ENCODE data around the gene AUTS2. TPM values are rescaled to one million over a fixed set of nuclear protein-coding genes. Genes with fewer than 3 reads are reported as not detected.

The AUTS2 gene
- total RNA-seq, 6 donors from 2014 or later = 38.9 to 151 (median 55.8) TPM

DNA sequence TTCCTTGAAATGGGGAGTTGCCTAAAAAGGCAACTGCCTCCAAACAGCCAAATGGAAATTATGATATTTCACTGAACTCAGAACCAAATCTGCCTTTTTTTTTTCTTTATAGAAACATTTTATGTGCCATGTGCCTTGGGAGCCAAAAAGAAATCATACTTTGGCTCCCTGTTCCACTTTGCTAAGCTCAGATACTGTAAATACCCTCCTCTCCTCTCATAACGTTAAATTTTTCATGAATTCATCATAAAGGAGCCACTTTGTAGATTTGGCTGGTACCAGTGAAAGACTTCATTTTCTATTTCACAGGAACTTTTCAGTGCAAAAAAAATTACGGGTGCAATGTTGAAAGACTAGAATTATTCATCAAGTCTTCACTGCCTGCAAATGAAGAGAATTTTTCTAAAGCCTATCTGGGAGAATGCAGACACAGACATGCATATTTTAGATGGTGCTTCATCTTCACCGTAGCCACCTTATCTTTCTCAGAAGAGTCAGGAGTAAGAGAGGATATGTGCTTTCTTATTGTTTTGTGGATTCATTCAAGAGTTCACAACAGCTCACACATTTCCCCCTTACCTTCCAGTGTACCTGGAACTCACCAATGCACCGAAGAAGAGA lies 791.4 kb downstream of the AUTS2 start:
- ATAC-seq (ENCODE audit: low FRiP score in 2 of 2) (no peak), DNase-seq (no peak)
- Histone ChIP-seq H3K27me3 (no peaks in the 10 kb centered on the region), H3K27ac (no peak overlapping the region), H3K36me3 (no peaks in the 10 kb centered on the region), H3K9me3 (no peaks in the 10 kb centered on the region), H3K4me1 (no peaks in the 10 kb centered on the region), H3K4me3 (no peak overlapping the region)
- TF ChIP-seq, protein P1, sequence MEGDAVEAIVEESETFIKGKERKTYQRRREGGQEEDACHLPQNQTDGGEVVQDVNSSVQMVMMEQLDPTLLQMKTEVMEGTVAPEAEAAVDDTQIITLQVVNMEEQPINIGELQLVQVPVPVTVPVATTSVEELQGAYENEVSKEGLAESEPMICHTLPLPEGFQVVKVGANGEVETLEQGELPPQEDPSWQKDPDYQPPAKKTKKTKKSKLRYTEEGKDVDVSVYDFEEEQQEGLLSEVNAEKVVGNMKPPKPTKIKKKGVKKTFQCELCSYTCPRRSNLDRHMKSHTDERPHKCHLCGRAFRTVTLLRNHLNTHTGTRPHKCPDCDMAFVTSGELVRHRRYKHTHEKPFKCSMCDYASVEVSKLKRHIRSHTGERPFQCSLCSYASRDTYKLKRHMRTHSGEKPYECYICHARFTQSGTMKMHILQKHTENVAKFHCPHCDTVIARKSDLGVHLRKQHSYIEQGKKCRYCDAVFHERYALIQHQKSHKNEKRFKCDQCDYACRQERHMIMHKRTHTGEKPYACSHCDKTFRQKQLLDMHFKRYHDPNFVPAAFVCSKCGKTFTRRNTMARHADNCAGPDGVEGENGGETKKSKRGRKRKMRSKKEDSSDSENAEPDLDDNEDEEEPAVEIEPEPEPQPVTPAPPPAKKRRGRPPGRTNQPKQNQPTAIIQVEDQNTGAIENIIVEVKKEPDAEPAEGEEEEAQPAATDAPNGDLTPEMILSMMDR (IDR thresholded peaks at IDR 0.05) = no peak
- TF ChIP-seq POLR2A (IDR thresholded peaks at IDR 0.05) (no peak), POLR2AphosphoS5 (IDR thresholded peaks at IDR 0.05) (no peak), EP300 (IDR thresholded peaks at IDR 0.05) (no peak)
- 88 to 95% methylated on average over 4 of the region's 4 CpGs for WGBS, 2 donors

DNA sequence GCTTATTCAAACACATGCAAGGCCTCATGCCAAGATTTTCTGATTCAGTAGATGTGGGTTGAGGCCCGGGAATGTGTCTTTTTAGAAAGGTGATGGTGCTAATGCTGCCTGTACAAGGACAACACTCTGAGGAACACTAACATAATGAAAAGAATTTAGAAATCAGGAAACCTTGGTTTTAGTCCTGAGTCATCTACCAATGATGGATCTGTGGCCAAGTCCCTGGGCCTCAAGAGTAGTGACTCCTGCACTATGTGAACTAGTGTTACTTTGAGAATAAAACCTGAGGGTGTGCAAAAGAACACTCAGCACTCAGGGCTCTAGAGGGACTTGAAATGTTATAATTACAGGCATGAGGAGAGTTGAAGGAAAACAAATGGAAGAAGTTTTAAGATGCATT lies 792.0 kb downstream of the AUTS2 start:
- no peaks in the 10 kb centered on the region for H3K4me1 ChIP-seq
- no peak overlapping the region for H3K27ac ChIP-seq
- 88 to 93% methylated on average over 1 of the region's 1 CpG for WGBS, 2 donors
- H3K36me3 ChIP-seq = no peaks in the 10 kb centered on the region
- no peaks in the 10 kb centered on the region for H3K27me3 ChIP-seq
- ATAC-seq (ENCODE audit: low FRiP score in 2 of 2) (peak in 1 of 2 donors; percentile 48), DNase-seq (no peak)
- TF ChIP-seq EP300 (IDR thresholded peaks at IDR 0.05) (no peak), POLR2A (IDR thresholded peaks at IDR 0.05) (no peak), POLR2AphosphoS5 (IDR thresholded peaks at IDR 0.05) (no peak)
- TF ChIP-seq, protein P1 (IDR thresholded peaks at IDR 0.05) = no peak
- no peaks in the 10 kb centered on the region for H3K9me3 ChIP-seq
- no peak overlapping the region for H3K4me3 ChIP-seq

DNA sequence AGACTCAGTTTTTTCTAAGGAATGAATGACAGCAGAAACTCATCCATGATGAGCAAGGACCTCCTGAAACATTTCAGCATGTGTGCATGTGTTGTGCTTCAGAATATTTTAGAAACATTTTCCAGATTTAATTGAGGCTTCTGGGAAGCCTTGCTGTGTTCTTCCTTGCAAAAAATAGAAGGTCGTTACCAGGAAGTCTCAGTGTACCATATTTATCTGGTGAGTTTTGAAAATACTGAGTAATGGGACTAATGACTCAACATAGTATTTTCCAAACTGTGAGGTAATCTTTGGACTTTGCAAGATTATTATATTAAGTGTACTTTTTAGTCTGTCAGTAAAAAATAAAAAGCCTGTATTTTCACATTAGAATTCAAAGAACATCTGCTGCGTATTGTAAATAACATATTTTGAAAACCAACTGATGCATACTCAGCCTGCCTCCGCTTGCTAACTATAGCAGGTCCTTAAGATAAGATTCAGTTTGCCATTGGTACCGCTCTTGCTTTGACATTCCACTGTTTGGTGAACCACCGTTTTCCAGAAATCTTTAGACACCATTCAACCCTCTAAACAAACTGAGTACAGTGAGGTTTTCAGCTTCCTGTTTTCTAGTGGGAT lies 794.1 kb downstream of the AUTS2 start:
- no peaks in the 10 kb centered on the region for H3K9me3 ChIP-seq
- TF ChIP-seq, protein P1 (IDR thresholded peaks at IDR 0.05) = no peak
- no peak for TF ChIP-seq POLR2A (IDR thresholded peaks at IDR 0.05)
- TF ChIP-seq POLR2AphosphoS5 (IDR thresholded peaks at IDR 0.05) = peak in 1 of 2 donors; percentile 10
- TF ChIP-seq EP300 (IDR thresholded peaks at IDR 0.05) = peak in 1 of 4 donors; percentile 6
- WGBS, 2 donors = 76 to 82% methylated on average over 5 of the region's 5 CpGs
- peak in 1 of 2 donors; percentile 84 for ATAC-seq (ENCODE audit: low FRiP score in 2 of 2)
- no peaks in the 10 kb centered on the region for H3K36me3 ChIP-seq
- H3K27me3 ChIP-seq = no peaks in the 10 kb centered on the region
- no peak overlapping the region for H3K4me3 ChIP-seq
- no peaks in the 10 kb centered on the region for H3K4me1 ChIP-seq
- DNase-seq = no peak
- no peak overlapping the region for H3K27ac ChIP-seq

DNA sequence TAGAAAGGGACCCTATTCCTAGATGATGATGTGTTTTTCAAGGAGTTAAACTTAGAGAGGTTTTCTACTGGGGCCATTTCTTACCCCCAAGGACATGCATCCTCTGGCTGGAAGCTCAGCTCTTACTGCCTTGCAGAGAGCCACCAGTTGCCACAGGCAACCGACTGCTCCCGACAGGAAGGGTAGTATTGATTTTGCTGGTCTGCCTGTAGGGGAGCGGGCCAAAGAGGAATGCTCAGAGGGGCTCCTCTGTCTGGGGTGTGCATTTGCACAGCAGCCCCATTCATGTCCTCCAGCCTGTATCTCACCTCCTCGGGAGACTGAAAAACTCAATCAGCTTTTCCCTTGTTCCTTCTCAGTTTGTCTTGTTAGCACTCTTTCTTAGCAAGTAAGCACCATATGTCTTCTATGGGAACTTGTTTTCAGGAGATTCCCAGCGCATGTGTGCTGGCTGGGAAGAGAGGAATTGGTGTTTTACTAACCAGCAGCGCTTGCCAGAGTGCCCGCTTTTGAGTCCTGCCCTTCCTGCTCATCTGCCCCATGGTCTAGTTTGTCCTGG lies 794.7 kb downstream of the AUTS2 start:
- ATAC-seq (ENCODE audit: low FRiP score in 2 of 2) = peak in 1 of 2 donors; percentile 11
- WGBS, 2 donors = 87 to 88% methylated on average over 4 to 7 of the region's 7 CpGs
- TF ChIP-seq EP300 (IDR thresholded peaks at IDR 0.05) (no peak), POLR2A (IDR thresholded peaks at IDR 0.05) (no peak), POLR2AphosphoS5 (IDR thresholded peaks at IDR 0.05) (no peak)
- TF ChIP-seq, protein P1 (IDR thresholded peaks at IDR 0.05) = no peak

More for the DNA sequence above, 794.7 kb downstream of the AUTS2 start:
- no peak overlapping the region for H3K4me3 ChIP-seq
- H3K36me3 ChIP-seq = no peaks in the 10 kb centered on the region
- no peaks in the 10 kb centered on the region for H3K27me3 ChIP-seq
- H3K27ac ChIP-seq = no peak overlapping the region
- H3K9me3 ChIP-seq = no peaks in the 10 kb centered on the region
- DNase-seq = no peak
- H3K4me1 ChIP-seq = no peaks in the 10 kb centered on the region
